NOMO-1 treated with dmso at 0.1 percent for 144 hours (cell line): ENCODE results near the gene FBXW11.

Source experiments
- DNase-seq: peaks from one replicate; lab custom pipeline; 2025; ENCODE audit not compliant: unreplicated experiment; lab: John Stamatoyannopoulos, UW

FBXW11 gene

GRCh38 chr5:172006321-172007174 is at the start of gene FBXW11:
Gene FBXW11, minus strand, starts transcription at chr5:172006638. Its CDS starts 136 bp downstream, at chr5:172006502.
- peak; percentile 94 for DNase-seq

GRCh38 chr5:172055996-172056395 is 49.6 kb upstream of the FBXW11 start:
- DNase-seq: no peak

GRCh38 chr5:172055421-172055820 is 49.0 kb upstream of the FBXW11 start:
- no peak for DNase-seq

GRCh38 chr5:172054611-172055153 is 48.2 kb upstream of the FBXW11 start:
- no peak for DNase-seq

- no peak for DNase-seq
These were observed 46.2 kb upstream of the FBXW11 start for GRCh38 chr5:172052450-172053236.

GRCh38 chr5:172051643-172052339 is 45.4 kb upstream of the FBXW11 start:
- DNase-seq: no peak

- no peak for DNase-seq
These were observed 43.6 kb upstream of the FBXW11 start for GRCh38 chr5:172050080-172050479.

- no peak for DNase-seq
These were observed 42.9 kb upstream of the FBXW11 start for GRCh38 chr5:172049226-172049796.

GRCh38 chr5:172048539-172049101 is 42.2 kb upstream of the FBXW11 start:
- DNase-seq: no peak

- no peak for DNase-seq
These were observed 41.7 kb upstream of the FBXW11 start for GRCh38 chr5:172048170-172048422.

GRCh38 chr5:172046593-172046992 is 40.2 kb upstream of the FBXW11 start:
- DNase-seq: no peak

- no peak for DNase-seq
These were observed 38.8 kb upstream of the FBXW11 start for GRCh38 chr5:172045315-172045632.

- no peak for DNase-seq
These were observed 38.3 kb upstream of the FBXW11 start for GRCh38 chr5:172044631-172045314.

- no peak for DNase-seq
These were observed 37.4 kb upstream of the FBXW11 start for GRCh38 chr5:172043865-172044264.

- DNase-seq: no peak
These were observed 35.7 kb upstream of the FBXW11 start for GRCh38 chr5:172042183-172042582.

GRCh38 chr5:172038167-172038566 is 31.7 kb upstream of the FBXW11 start:
- DNase-seq: no peak

- no peak for DNase-seq
These were observed 28.6 kb upstream of the FBXW11 start for GRCh38 chr5:172035049-172035448.

GRCh38 chr5:172031894-172032461 is 25.5 kb upstream of the FBXW11 start:
- no peak for DNase-seq

GRCh38 chr5:172029876-172030275 is 23.4 kb upstream of the FBXW11 start:
- DNase-seq: no peak

- no peak for DNase-seq
These were observed 21.7 kb upstream of the FBXW11 start for GRCh38 chr5:172028167-172028566.
